ENCODE measurements around the gene CACNB2.

DNA sequence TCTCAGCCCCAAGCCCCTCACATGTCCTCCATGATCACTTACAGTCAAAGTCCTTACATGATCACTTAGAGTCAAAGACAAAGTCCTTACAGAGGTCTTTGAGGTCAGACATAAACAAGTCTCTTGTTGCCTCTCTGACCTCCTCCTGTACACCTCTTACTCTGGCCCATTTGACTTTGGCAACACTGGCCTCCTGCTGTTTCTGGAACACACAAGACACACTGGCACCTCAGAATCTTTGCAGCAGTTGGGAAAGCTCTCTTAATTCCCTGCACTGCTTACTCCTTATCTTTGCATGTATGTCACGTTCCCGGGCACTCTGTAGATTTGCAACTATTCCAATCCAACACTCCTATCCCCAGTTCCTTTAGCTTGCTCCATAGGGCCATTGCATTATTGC lies 408.9 kb downstream of the CACNB2 start:
- TF ChIP-seq, protein P1, sequence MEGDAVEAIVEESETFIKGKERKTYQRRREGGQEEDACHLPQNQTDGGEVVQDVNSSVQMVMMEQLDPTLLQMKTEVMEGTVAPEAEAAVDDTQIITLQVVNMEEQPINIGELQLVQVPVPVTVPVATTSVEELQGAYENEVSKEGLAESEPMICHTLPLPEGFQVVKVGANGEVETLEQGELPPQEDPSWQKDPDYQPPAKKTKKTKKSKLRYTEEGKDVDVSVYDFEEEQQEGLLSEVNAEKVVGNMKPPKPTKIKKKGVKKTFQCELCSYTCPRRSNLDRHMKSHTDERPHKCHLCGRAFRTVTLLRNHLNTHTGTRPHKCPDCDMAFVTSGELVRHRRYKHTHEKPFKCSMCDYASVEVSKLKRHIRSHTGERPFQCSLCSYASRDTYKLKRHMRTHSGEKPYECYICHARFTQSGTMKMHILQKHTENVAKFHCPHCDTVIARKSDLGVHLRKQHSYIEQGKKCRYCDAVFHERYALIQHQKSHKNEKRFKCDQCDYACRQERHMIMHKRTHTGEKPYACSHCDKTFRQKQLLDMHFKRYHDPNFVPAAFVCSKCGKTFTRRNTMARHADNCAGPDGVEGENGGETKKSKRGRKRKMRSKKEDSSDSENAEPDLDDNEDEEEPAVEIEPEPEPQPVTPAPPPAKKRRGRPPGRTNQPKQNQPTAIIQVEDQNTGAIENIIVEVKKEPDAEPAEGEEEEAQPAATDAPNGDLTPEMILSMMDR (CRISPR knock-in tag; IDR thresholded peaks at IDR 0.05): no peak
- TF ChIP-seq SIN3A (IDR thresholded peaks at IDR 0.05; ENCODE audit: borderline replicate concordance, low read depth, low read length): no peak
- no peak for TF ChIP-seq HNRNPLL (IDR thresholded peaks at IDR 0.05; ENCODE audit: low read depth, low read length, poor library complexity, severe bottlenecking)
